ENCODE data around the gene IL12RB1. TPM values are rescaled to one million over a fixed set of nuclear protein-coding genes. Genes with fewer than 3 reads are reported as not detected.

Gene IL12RB1
- total RNA-seq, 1 donor from 2014 or later = not detected

GRCh38 chr19:18010149-18010548 lies 76.6 kb downstream of the IL12RB1 start:
- H3K4me3 ChIP-seq = no peak overlapping the region
- TF ChIP-seq EZH2 (IDR thresholded peaks at IDR 0.05) = no peak
- TF ChIP-seq EZH2phosphoT487 (IDR thresholded peaks at IDR 0.05) = no peak
- TF ChIP-seq CTCF (IDR thresholded peaks at IDR 0.05) = no peak
- Mint-ChIP-seq H3K4me1 (peaks cover 34% of the 10 kb centered on the region), H3K36me3 (no peaks in the 10 kb centered on the region), H3K4me3 (no peak overlapping the region), H3K27ac (no peak overlapping the region), H3K9me3 (peaks cover 2% of the 10 kb centered on the region), H3K27me3 (ENCODE audit: insufficient read depth, low read depth) (peaks cover 21% of the 10 kb centered on the region)
- no peak for DNase-seq (ENCODE audit: low spot score)
- no peak overlapping the region for H3K4me2 ChIP-seq
- H3K9me3 ChIP-seq (ENCODE audit: low read depth) = no peaks in the 10 kb centered on the region
- peaks cover 12% of the 10 kb centered on the region for H3K4me1 ChIP-seq
- no peaks in the 10 kb centered on the region for H3K36me3 ChIP-seq
- H3K27me3 ChIP-seq = peaks cover 8% of the 10 kb centered on the region
- H4K20me1 ChIP-seq (ENCODE audit: low read depth) = no peaks in the 10 kb centered on the region
- H3K27ac ChIP-seq = no peak overlapping the region
- H3K79me2 ChIP-seq (ENCODE audit: low read depth) = no peaks in the 10 kb centered on the region
- H2AFZ ChIP-seq (replicated peaks) = no peak overlapping the region
- H3K9ac ChIP-seq = no peak overlapping the region
- H3F3A ChIP-seq (ENCODE audit: low read depth) = peaks cover 21% of the 10 kb centered on the region

- Histone ChIP-seq H3K9ac (no peak overlapping the region), H3K9me3 (ENCODE audit: low read depth) (no peaks in the 10 kb centered on the region), H4K20me1 (ENCODE audit: low read depth) (no peaks in the 10 kb centered on the region), H2AFZ (replicated peaks) (no peak overlapping the region), H3K27me3 (peaks cover 8% of the 10 kb centered on the region), H3K4me1 (peaks cover 12% of the 10 kb centered on the region), H3K27ac (no peak overlapping the region), H3F3A (ENCODE audit: low read depth) (peaks cover 21% of the 10 kb centered on the region), H3K79me2 (ENCODE audit: low read depth) (no peaks in the 10 kb centered on the region), H3K4me3 (no peak overlapping the region), H3K36me3 (no peaks in the 10 kb centered on the region), H3K4me2 (no peak overlapping the region)
- Mint-ChIP-seq H3K9me3 (peaks cover 2% of the 10 kb centered on the region), H3K36me3 (no peaks in the 10 kb centered on the region), H3K4me3 (no peak overlapping the region), H3K4me1 (peaks cover 29% of the 10 kb centered on the region), H3K27me3 (ENCODE audit: insufficient read depth, low read depth) (peaks cover 19% of the 10 kb centered on the region), H3K27ac (no peak overlapping the region)
- TF ChIP-seq EZH2phosphoT487 (IDR thresholded peaks at IDR 0.05) (no peak), EZH2 (IDR thresholded peaks at IDR 0.05) (no peak), CTCF (IDR thresholded peaks at IDR 0.05) (no peak)
- DNase-seq (ENCODE audit: low spot score) = no peak
Measured at GRCh38 chr19:18009412-18010066, 77.2 kb downstream of the IL12RB1 start.

Other genes starting within 250 kb of the IL12RB1 start
- 3.4 and 3.9 TPM in 2 replicates for gene JAK3, start 239.0 kb downstream of the IL12RB1 start, total RNA-seq (ENCODE audit: low replicate concordance)
- 975 and 1,520 TPM in 2 replicates for gene RPL18A, start 227.0 kb downstream of the IL12RB1 start, total RNA-seq (ENCODE audit: low replicate concordance)
- 0.37 and 0.51 TPM in 2 replicates for gene SLC5A5, start 215.0 kb downstream of the IL12RB1 start, total RNA-seq (ENCODE audit: low replicate concordance)
- 23.3 and 54.9 TPM in 2 replicates for gene CCDC124, start 153.9 kb downstream of the IL12RB1 start, total RNA-seq (ENCODE audit: low replicate concordance)
- 1.8 and 5.5 TPM in 2 replicates for gene KCNN1, start 119.8 kb downstream of the IL12RB1 start, total RNA-seq (ENCODE audit: low replicate concordance)
- 4.7 and 14.4 TPM in 2 replicates for gene ARRDC2, start 78.8 kb downstream of the IL12RB1 start, total RNA-seq (ENCODE audit: low replicate concordance)
- gene MAST3, start 10.8 kb upstream of the IL12RB1 start, total RNA-seq (ENCODE audit: low replicate concordance) = 2.1 and 5.1 TPM in 2 replicates
- 21.4 and 41.8 TPM in 2 replicates for gene PIK3R2, start 66.2 kb upstream of the IL12RB1 start, total RNA-seq (ENCODE audit: low replicate concordance)
- gene IFI30, start 86.9 kb upstream of the IL12RB1 start, total RNA-seq (ENCODE audit: low replicate concordance) = 0.62 TPM in 1 of 2 replicates, not detected in the other
- gene MPV17L2, start 106.3 kb upstream of the IL12RB1 start, total RNA-seq (ENCODE audit: low replicate concordance) = 28.1 and 37.7 TPM in 2 replicates
- 1.1 and 1.5 TPM in 2 replicates for gene RAB3A, start 117.1 kb upstream of the IL12RB1 start, total RNA-seq (ENCODE audit: low replicate concordance)
- 0.28 and 0.62 TPM in 2 replicates for gene PDE4C, start 139.5 kb upstream of the IL12RB1 start, total RNA-seq (ENCODE audit: low replicate concordance)
- gene IQCN, start 187.5 kb upstream of the IL12RB1 start, total RNA-seq (ENCODE audit: low replicate concordance) = 0.11 and 1.4 TPM in 2 replicates
- gene JUND, start 194.7 kb upstream of the IL12RB1 start, total RNA-seq (ENCODE audit: low replicate concordance) = 51.7 and 107 TPM in 2 replicates
- 440 and 768 TPM in 2 replicates for gene LSM4, start 236.1 kb upstream of the IL12RB1 start, total RNA-seq (ENCODE audit: low replicate concordance)